OCI-M2 (cell line): ENCODE measurements around the gene DSCAML1.

Source experiments
- DNase-seq: peaks from one replicate; lab custom pipeline; 2025; ENCODE audit not compliant: unreplicated experiment; lab: John Stamatoyannopoulos, UW

DSCAML1 gene

GRCh38 chr11:117588166-117588810 lies 208.7 kb downstream of the DSCAML1 start:
- DNase-seq, result no peak

GRCh38 chr11:117587416-117587815 lies 209.6 kb downstream of the DSCAML1 start:
- DNase-seq, result no peak

GRCh38 chr11:117586392-117586791 lies 210.6 kb downstream of the DSCAML1 start:
- no peak for DNase-seq

- no peak for DNase-seq
These were observed 211.4 kb downstream of the DSCAML1 start for GRCh38 chr11:117585631-117586030.

- DNase-seq, result no peak
These were observed 212.8 kb downstream of the DSCAML1 start for GRCh38 chr11:117584056-117584830.

- no peak for DNase-seq
These were observed 213.8 kb downstream of the DSCAML1 start for GRCh38 chr11:117583063-117583801.

- DNase-seq, result no peak
These were observed 214.6 kb downstream of the DSCAML1 start for GRCh38 chr11:117582433-117582832.

GRCh38 chr11:117580866-117581265 lies 216.2 kb downstream of the DSCAML1 start:
- DNase-seq, result no peak

GRCh38 chr11:117579161-117579560 lies 217.9 kb downstream of the DSCAML1 start:
- DNase-seq, result no peak

- no peak for DNase-seq
These were observed 221.2 kb downstream of the DSCAML1 start for GRCh38 chr11:117575856-117576255.

GRCh38 chr11:117574551-117574950 lies 222.5 kb downstream of the DSCAML1 start:
- no peak for DNase-seq

GRCh38 chr11:117573326-117573725 lies 223.7 kb downstream of the DSCAML1 start:
- DNase-seq, result no peak

GRCh38 chr11:117572671-117573070 lies 224.3 kb downstream of the DSCAML1 start:
- DNase-seq, result no peak

GRCh38 chr11:117572129-117572528 lies 224.9 kb downstream of the DSCAML1 start:
- no peak for DNase-seq

GRCh38 chr11:117570701-117571100 lies 226.3 kb downstream of the DSCAML1 start:
- no peak for DNase-seq

GRCh38 chr11:117569911-117570310 lies 227.1 kb downstream of the DSCAML1 start:
- no peak for DNase-seq

GRCh38 chr11:117565709-117566108 lies 231.3 kb downstream of the DSCAML1 start:
- no peak for DNase-seq

GRCh38 chr11:117564321-117564720 lies 232.7 kb downstream of the DSCAML1 start:
- no peak for DNase-seq

GRCh38 chr11:117563556-117563955 lies 233.5 kb downstream of the DSCAML1 start:
- DNase-seq, result no peak

GRCh38 chr11:117562136-117562535 lies 234.9 kb downstream of the DSCAML1 start:
- no peak for DNase-seq

GRCh38 chr11:117560780-117561530 lies 236.1 kb downstream of the DSCAML1 start:
- DNase-seq, result no peak
